Stimulated activated naive CD8-positive, alpha-beta T cell treated with anti-CD3 and anti-CD28 coated beads, Interleukin-15, Interleukin-2, amounts not matched to agents 100 U/mL and 50 U/mL, for 24 hours (primary cell): ENCODE measurements around the gene KDM4C.

ENCODE experiments used
- ATAC-seq: fragments of 150-1000 bp; cut with Tn5 transposase; one replicate; pipeline ENCODE4 v1.10.0; 2021
- DNase-seq: peaks from one replicate; pipeline ENCODE4 v3.0.0; 2021

Gene KDM4C

GRCh38 chr9:7103367-7103766, 345.6 kb downstream of the KDM4C start:
- DNase-seq, result no peak
- ATAC-seq, result no peak

DNA sequence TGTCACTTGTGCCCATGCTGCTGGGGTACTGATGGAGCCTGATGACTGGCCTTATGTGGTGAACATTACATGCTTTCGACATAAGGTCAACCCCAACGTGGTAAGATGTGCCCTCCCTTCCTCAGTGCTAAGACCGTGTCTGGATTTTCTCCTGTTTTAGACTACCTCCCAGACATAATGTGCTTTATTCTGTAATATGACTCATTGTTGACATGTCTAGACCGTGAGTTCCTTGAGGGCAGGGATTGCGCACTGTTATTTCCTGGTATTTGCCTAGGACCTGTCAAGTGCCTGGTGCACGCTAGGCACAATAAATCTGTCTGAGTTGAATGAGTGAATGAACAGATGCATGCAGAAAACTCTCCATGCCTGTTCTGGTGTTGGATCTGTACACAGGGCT, 346.0 kb downstream of the KDM4C start:
- DNase-seq (no peak), ATAC-seq (no peak)

DNA sequence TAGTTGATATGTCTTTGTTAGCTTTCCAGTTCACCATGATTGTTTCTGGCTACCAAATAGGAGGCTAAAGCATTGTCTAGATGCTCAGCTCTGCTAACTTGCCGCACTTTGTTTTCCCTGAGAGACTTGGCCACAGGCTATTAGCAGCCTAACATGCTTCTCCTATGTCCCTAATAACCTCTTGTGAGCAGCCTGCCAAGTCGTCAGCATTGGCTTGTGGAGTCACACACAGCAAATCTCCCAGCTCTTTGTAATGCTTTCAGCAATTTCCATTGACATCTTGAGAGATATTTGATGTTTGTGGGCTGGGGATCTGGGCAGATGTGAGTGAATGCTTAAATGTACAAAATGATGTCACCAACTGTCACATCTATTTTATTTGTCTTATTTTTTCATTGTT, 346.9 kb downstream of the KDM4C start:
- ATAC-seq (no peak), DNase-seq (no peak)

DNA sequence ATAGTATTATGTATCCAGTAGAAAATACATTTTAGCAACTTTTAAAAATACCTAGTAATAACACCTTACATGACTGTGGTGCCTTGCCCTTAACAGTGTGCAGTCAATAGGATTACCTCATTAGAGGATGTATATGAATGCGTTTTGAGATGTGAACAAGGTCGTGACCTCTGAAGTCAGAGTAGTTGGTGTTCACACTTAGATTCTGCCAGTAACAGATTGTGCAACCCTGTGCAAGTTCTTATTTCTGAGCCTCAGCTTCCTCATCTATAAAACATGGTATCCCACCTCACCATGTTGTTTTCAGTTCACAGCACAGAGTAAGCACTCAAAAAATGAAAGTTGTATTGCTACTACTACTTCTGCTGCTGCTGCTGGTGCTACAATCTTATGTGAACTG, 347.3 kb downstream of the KDM4C start:
- no peak for DNase-seq
- no peak for ATAC-seq

DNA sequence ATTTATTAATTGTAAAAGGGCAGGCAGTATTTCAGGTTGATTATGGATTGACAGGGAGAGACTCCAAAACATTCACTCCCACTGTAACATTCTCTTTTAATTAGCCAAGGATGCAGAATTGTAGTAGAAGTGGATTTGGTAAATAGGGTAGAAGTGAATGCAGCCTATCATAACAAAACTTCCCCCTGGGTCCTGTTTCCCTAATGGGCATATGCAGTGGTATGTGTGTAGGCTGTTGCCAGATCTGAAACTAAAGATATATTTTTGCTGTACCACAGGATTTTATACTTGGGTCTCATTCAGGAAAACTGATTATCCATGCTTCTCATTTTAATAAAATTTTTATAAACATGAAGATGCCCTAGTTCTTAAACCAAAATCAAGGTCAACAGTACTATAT, 351.2 kb downstream of the KDM4C start:
- ATAC-seq (no peak), DNase-seq (no peak)

- no peak for DNase-seq
- ATAC-seq, result no peak
These were observed 353.6 kb downstream of the KDM4C start for GRCh38 chr9:7111413-7111812.

GRCh38 chr9:7115606-7116005, 357.8 kb downstream of the KDM4C start:
- DNase-seq, result no peak
- no peak for ATAC-seq

DNA sequence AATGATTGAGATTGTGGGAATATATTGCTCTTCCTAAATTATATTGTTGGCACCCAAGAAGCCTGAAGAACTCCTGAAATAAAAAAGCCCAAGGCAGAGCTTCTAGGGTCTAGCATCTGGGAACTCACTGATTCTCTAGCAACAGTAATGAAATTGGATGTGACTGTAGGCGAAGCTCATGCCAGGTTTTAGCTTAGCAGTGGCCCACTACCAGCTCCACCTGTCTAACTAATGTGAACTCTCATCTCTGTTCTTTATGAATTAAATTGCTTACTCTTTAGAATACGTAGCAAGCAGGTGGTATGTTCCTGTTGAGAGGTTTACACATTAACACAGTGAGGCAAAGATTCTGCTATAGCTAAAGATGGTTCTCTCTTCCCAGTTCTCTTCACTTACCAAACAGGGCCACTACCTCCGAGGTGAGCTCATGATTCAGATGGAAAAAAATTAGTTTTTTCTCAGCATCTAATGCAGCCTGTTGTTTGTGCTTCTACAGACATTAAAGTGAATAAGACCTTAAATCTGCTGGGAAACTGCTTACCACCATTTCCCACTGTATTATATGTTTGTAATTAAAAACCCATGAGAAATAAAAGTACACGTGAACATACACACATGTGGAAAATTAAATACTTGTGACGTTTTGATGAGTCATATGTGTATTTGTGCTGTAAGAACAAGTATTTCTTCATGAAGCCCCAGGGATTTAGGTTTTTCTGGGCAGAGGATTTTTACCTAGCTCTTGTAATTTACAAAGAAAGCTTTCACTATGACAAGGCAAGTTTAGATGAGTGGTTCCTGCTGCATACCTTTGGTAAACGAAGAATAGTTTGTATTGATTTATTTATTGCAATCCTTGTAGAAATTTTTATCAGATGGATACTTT, 360.1 kb downstream of the KDM4C start:
- DNase-seq (no peak), ATAC-seq (no peak)

- no peak for ATAC-seq
- no peak for DNase-seq
These were observed 360.9 kb downstream of the KDM4C start for GRCh38 chr9:7118633-7119032.

DNA sequence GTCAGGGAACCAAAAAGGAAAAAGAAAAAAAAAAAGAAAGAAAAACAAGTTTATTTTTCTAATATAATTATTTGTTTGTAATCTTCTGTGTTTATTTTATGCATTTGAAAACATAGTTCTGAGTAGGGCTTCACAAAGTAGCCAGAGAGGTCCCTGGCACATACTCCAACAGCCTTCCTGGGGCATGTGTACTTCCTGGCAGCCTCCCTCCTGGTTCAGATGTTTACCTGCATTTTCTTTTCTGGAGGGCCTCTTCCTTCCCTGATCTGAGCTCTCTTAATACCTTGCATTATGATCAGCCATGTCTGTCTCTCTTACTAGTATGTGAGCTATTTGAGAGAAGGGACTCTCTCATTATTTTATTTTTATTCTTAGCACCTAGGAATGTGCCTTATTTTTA, 361.8 kb downstream of the KDM4C start:
- no peak for ATAC-seq
- no peak for DNase-seq

DNA sequence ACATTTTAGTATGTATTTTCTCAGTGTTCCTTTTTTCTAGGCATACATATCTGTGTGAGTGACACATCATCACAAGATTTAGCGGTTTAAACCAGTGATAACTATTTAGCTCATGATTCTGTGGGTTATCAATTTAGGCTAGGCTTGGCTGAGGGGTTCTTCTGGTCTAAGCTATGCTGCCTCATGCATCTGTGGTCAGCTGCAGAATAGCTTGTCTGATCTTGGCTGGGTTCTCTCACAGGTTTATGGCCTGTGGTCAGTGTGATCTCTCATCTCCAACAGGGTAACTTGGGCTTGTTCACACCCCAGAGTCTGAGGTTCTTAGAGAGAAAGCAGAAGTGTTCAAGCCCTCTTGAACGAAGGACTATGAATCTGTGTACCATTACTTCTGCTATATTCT, 363.3 kb downstream of the KDM4C start:
- peak; percentile 52 for ATAC-seq
- no peak for DNase-seq

DNA sequence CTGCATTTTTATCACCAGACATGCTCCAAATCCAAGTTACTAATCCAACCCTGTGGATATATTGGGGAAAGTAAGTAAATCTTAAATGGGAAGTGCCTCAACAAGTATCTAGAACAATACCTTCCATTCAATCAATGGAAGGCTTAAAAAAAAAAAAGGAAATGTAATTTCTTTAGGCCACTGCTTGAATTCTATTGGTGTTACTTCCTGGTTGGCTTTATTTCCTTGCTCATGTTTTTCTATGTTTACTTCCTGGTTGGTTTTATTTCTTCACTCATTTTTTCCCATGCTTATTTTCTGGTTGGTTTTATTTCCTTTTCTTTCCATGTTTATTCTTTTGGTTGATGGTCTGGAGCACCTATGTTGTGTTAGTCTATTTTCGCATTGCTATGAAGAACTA, 363.9 kb downstream of the KDM4C start:
- ATAC-seq (no peak), DNase-seq (no peak)

GRCh38 chr9:7123743-7124142, 366.0 kb downstream of the KDM4C start:
- peak; percentile 40 for ATAC-seq
- no peak for DNase-seq

GRCh38 chr9:7125231-7125630, 367.5 kb downstream of the KDM4C start:
- ATAC-seq, result no peak
- DNase-seq, result no peak

DNA sequence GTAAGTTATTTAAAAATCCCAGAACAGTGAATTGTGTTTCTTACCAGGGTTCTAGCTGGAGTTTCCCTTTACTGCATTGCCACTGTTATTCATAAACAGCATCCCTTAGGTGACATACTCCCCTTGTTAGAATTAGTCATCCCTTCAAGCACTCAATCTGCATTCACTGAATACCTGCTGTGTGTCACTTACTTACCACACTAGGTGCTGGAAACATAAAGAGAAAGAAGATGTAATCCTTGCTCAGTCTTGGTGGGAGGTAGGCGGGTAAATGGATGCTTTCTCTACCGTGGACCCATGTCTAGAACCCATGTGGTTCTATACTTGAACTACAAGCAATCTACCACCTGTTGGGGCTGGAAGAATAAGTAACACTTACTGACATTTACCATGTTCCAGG, 371.6 kb downstream of the KDM4C start:
- peak; percentile 57 for ATAC-seq
- DNase-seq, result no peak

- ATAC-seq (no peak), DNase-seq (no peak)
These were observed 372.6 kb downstream of the KDM4C start for GRCh38 chr9:7130266-7130820.

DNA sequence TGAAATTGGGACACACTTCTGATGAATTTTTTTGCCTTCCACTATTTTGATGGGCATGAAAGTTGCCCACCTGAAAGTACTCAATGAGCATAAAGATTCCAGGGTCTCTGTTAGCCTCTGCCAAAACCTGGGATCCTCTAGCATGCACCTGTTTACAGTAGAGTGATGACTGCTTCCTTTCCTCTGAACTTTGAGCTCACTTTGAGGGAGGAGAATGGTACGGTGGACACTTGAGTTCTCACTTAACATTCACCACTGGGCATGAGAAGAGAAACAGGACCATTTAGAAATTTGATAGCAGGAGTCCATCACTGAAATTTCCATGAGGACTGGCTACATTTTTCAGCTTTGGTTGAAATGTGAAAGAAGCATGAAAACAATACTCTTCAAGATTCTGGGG, 374.8 kb downstream of the KDM4C start:
- no peak for DNase-seq
- ATAC-seq, result no peak

DNA sequence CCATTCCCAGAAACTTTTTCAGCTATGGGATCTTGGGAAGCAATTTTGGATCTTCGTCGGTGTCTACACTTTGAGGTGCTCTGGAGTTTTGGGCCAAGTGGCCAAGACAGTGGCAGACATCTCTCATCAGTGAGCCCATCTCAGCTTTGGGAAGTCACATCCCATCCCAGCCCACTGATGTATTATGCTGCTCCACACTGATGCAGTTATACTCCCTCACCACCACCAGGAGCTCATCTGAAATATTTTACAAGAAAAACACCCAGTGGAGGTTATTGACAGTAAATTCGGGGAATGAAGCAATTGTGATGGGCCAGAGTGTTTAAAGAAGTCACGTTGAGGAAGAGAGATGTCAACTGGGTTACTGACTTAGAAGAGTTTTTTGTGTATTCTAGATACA, 378.0 kb downstream of the KDM4C start:
- no peak for DNase-seq
- ATAC-seq, result no peak

GRCh38 chr9:7137040-7137439, 379.3 kb downstream of the KDM4C start:
- ATAC-seq (no peak), DNase-seq (no peak)

GRCh38 chr9:7137571-7137970, 379.8 kb downstream of the KDM4C start:
- DNase-seq, result no peak

DNA sequence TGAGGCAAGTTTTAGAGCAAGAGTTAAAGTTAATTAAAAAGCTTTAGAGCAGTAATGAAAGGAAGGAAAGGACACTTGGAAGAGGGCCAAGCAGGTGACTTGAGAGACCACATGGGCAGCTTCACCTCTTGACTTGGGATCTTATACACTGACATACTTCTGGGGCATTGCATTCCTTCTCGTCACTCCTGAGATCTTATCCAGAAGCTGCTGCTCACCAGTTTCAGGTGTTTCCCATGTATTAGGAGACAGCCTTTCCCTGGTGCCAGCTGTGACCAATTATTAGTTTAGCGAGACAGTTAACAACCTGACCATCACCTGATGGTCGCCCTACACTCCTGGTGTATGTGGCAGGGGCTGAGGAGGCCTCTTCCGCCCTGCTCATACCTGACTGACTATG, 382.1 kb downstream of the KDM4C start:
- no peak for DNase-seq

More at GRCh38 chr9:7137571-7137970, 379.8 kb downstream of the KDM4C start:
- no peak for ATAC-seq

DNA sequence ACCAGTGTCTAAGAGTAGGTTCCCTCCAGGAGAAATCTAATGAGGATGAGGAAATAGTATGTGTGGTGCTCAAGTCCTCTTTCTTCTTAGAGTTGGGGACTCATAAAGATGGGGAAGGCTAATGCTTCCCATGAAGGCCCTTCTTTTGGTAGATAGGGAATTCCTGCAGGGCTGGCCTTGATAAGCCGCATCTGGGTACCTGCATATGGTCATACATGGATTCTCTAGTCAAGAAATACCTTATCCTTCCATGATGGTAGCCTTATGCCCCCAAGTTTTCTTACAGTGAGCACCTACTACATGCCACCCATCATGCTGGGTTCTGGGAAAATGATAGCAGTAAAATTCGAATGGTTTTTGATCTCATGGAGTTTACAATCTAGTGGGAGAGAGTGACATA, 382.6 kb downstream of the KDM4C start:
- ATAC-seq, result no peak
- no peak for DNase-seq

More for the DNA sequence above, 382.1 kb downstream of the KDM4C start:
- ATAC-seq, result no peak

GRCh38 chr9:7143645-7144200, 385.9 kb downstream of the KDM4C start:
- ATAC-seq (no peak), DNase-seq (no peak)
